Right ventricle myocardium superior (tissue), 1 donor: ENCODE data around the gene ADGRV1. TPM values are rescaled to one million over a fixed set of nuclear protein-coding genes. Genes with fewer than 3 reads are reported as not detected.
"Not testable (repeated sequence)": the region's sequence is repeated elsewhere in the genome, so short reads cannot be mapped to it uniquely, and the experiment has no call there.

Source experiments
- ATAC-seq: fragments of 200-7000 bp; cut with Tn5 transposase; one replicate; pipeline ENCODE4 v1.9.1; 2020; ENCODE audit warnings: mild to moderate bottlenecking; ENCODE audit not compliant: poor library complexity
- DNase-seq: peaks from one replicate; pipeline ENCODE4 v3.0.0-alpha.2; 2020
- intact Hi-C: fragments of 100-400 bp; cut with DNase I; formaldehyde crosslinking; loops from one replicate; pipeline ENCODE4 v1.11.2; 2022
- total RNA-seq: library from RNA; stranded (reverse); fragmentation: NEBNext Ultra II Directional; extraction: Animal tissue kit (Norgen Biotek cat#: 25700); gene quantifications from one replicate; pipeline ENCODE4 v1.2.1, GENCODE V29; 2021
- donor health status: DM: no; HTN: yes; CAD: no; lungs with severe emphysema.

Gene ADGRV1
- total RNA-seq, 1 donor from 2014 or later = not detected

- intact Hi-C loops = no loop called here
- DNase-seq = no peak
- ATAC-seq = no peak
Observed at GRCh38 chr5:90549223-90549622, 9.4 kb upstream of the ADGRV1 start.

GRCh38 chr5:90549729-90550275 lies 8.8 kb upstream of the ADGRV1 start:
- intact Hi-C loops = no loop called here

GRCh38 chr5:90550963-90551362 lies 7.6 kb upstream of the ADGRV1 start:
- intact Hi-C loops = no loop called here
- DNase-seq (no peak), ATAC-seq (no peak)

More at GRCh38 chr5:90549729-90550275, 8.8 kb upstream of the ADGRV1 start:
- no peak for DNase-seq
- ATAC-seq = no peak

- intact Hi-C loops = no loop called here
- DNase-seq (no peak), ATAC-seq (no peak)
Observed at GRCh38 chr5:90551376-90551775, 7.2 kb upstream of the ADGRV1 start.

- ATAC-seq (no peak), DNase-seq (no peak)
- intact Hi-C loops = no loop called here
Observed at GRCh38 chr5:90553711-90554110, 4.9 kb upstream of the ADGRV1 start.

- intact Hi-C loops = no loop called here
- DNase-seq = no peak
- ATAC-seq = no peak
Observed at GRCh38 chr5:90554358-90555006, 4.1 kb upstream of the ADGRV1 start.

GRCh38 chr5:90555666-90556065 lies 2.9 kb upstream of the ADGRV1 start:
- DNase-seq (no peak), ATAC-seq (no peak)
- intact Hi-C loops = no loop called here

GRCh38 chr5:90557391-90557790 lies 1.2 kb upstream of the ADGRV1 start:
- ATAC-seq (no peak), DNase-seq (no peak)
- intact Hi-C loops = no loop called here

GRCh38 chr5:90557871-90558270 lies 726 bp upstream of the ADGRV1 start:
- DNase-seq (no peak), ATAC-seq (no peak)
- intact Hi-C loops = no loop called here

- intact Hi-C loops = no loop called here
- ATAC-seq (no peak), DNase-seq (no peak)
Observed at GRCh38 chr5:90560771-90561170, 2.2 kb downstream of the ADGRV1 start.

- DNase-seq (no peak), ATAC-seq (no peak)
- intact Hi-C loops = no loop called here
Observed at GRCh38 chr5:90561766-90562165, 3.2 kb downstream of the ADGRV1 start.

GRCh38 chr5:90562341-90562740 lies 3.7 kb downstream of the ADGRV1 start:
- ATAC-seq (no peak), DNase-seq (no peak)
- intact Hi-C loops = no loop called here

- DNase-seq (no peak), ATAC-seq (no peak)
- intact Hi-C loops = no loop called here
Observed at GRCh38 chr5:90563108-90563507, 4.5 kb downstream of the ADGRV1 start.

- intact Hi-C loops = no loop called here
- ATAC-seq = no peak
- no peak for DNase-seq
Observed at GRCh38 chr5:90565491-90565890, 6.9 kb downstream of the ADGRV1 start.

GRCh38 chr5:90569084-90569483 lies 10.5 kb downstream of the ADGRV1 start:
- DNase-seq = no peak
- intact Hi-C loops = no loop called here
- ATAC-seq = no peak

GRCh38 chr5:90570034-90570433 lies 11.4 kb downstream of the ADGRV1 start:
- ATAC-seq (no peak), DNase-seq (no peak)
- intact Hi-C loops = no loop called here

GRCh38 chr5:90571147-90571773 lies 12.7 kb downstream of the ADGRV1 start:
- DNase-seq = no peak
- intact Hi-C loops = no loop called here
- ATAC-seq = no peak

- intact Hi-C loops = no loop called here
- ATAC-seq = no peak
Observed at GRCh38 chr5:90575712-90576111, 17.1 kb downstream of the ADGRV1 start.

GRCh38 chr5:90576566-90576965 lies 18.0 kb downstream of the ADGRV1 start:
- DNase-seq, intact Hi-C loops, ATAC-seq: not testable (repeated sequence)

More at GRCh38 chr5:90575712-90576111, 17.1 kb downstream of the ADGRV1 start:
- no peak for DNase-seq

- ATAC-seq, DNase-seq, intact Hi-C loops: not testable (repeated sequence)
Observed at GRCh38 chr5:90579905-90580304, 21.3 kb downstream of the ADGRV1 start.
